Stimulated activated CD8-positive, alpha-beta memory T cell treated with anti-CD3 and anti-CD28 coated beads, Interleukin-7, amount 100 ng/mL, for 48 hours (primary cell): Measurements from ENCODE around the gene PACRG.

Source experiments
- DNase-seq, 2 donors: peaks; one replicate each; pipeline ENCODE4 v3.0.0-alpha.2; 2020; ENCODE audit warnings: low read depth in 1 of 2; ENCODE audit errors: extremely low read depth in 1 of 2

PACRG gene

GRCh38 chr6:163123098-163123497 lies 395.3 kb downstream of the PACRG start:
- DNase-seq = no peak

- DNase-seq = no peak
These were observed 399.0 kb downstream of the PACRG start for GRCh38 chr6:163126741-163127140.

DNA sequence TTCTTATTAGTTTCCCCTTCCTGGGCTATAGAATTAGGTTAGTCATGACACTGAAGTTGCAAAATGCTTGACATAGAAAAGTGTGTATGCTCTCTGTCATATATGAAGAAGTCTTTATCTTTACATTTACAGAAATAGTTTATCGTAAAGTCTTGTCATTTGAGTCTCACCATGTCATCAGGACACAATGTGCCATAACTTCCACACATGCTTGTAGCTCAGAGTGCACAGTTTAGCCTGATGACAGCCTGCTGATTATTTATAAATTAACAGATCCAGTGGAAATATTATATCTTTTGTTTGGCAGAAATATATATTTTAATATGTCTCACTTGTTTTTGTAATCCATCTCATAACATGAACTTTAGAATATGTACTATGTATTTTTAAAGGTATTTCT lies 399.8 kb downstream of the PACRG start:
- DNase-seq = no peak

- no peak for DNase-seq
These were observed 400.6 kb downstream of the PACRG start for GRCh38 chr6:163128324-163128723.

- no peak for DNase-seq
These were observed 404.4 kb downstream of the PACRG start for GRCh38 chr6:163132050-163132750.

DNA sequence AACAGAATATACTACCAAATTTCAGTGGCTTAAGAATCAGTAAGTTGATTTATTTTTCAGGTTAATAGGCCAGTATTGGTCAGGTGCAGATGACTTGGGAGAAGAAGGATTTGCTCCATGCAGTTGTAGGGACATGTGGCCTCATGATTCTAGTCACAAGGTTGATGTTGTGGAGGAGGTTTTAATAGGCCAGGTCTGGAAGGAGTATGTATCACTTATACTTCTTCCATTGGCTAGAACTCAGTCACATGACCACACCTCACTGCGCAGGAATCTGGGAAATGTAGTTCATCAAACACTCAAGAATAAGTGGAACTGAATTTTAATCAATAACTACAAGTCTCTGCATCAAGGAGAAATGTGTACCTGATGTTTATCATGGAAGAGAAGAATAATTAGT lies 405.2 kb downstream of the PACRG start:
- DNase-seq = no peak

DNA sequence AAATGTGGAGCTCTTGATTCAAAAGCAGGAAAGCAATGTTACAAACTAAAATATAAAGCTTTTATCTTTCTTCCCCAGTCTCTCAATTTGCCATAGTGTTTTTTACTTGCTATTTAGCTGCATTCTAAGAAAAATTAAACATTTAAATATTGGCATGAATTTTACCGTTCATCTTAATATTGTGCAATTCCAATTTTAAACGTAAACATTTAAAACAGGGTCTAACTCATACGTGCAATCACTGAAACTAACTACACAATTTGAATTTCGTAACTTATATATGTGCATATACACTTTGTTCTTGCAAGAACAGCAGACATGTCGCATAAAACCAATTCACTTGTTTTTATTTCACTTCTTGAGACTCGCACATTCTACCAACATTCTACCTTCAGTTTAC lies 405.9 kb downstream of the PACRG start:
- DNase-seq = no peak

GRCh38 chr6:163136681-163137397 lies 409.1 kb downstream of the PACRG start:
- DNase-seq = no peak

- DNase-seq = no peak
These were observed 409.7 kb downstream of the PACRG start for GRCh38 chr6:163137398-163137881.

DNA sequence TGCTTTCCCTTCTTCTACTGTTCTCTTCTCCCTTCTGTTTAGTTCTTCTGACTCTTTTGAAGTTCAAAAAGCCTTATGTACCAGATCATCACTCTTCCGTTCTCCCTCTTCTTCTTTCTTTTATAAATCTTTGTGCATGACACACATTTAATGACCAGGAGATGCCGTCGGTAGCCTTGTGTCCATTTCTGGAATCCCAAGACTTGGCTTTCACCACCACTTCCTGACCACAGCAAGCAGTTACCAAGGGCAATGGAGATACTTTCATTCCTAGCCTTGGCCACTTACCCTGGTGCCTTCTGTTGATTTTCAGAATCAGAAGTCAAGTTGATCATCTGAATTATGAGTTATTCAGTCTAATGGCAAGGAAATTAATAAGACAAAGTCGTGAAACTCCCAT lies 418.3 kb downstream of the PACRG start:
- DNase-seq = no peak

DNA sequence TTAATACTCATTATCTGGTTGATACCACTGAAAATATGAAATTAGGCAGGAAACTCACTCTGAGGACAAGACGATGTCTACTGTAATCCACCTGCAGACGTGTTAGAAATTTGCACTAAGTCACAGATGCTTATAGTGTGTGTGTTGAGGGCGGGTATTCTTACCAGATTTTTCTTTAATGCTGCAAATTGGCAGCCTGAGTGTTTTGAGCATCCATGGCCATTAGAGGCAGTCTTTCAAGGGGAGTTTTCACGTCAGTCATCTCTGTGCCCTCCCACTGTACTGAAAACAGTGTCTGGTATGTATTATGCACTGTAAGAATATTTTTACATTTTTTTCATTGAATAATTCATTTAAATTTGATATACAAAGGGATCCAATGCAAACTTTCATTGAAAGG lies 420.2 kb downstream of the PACRG start:
- no peak for DNase-seq

DNA sequence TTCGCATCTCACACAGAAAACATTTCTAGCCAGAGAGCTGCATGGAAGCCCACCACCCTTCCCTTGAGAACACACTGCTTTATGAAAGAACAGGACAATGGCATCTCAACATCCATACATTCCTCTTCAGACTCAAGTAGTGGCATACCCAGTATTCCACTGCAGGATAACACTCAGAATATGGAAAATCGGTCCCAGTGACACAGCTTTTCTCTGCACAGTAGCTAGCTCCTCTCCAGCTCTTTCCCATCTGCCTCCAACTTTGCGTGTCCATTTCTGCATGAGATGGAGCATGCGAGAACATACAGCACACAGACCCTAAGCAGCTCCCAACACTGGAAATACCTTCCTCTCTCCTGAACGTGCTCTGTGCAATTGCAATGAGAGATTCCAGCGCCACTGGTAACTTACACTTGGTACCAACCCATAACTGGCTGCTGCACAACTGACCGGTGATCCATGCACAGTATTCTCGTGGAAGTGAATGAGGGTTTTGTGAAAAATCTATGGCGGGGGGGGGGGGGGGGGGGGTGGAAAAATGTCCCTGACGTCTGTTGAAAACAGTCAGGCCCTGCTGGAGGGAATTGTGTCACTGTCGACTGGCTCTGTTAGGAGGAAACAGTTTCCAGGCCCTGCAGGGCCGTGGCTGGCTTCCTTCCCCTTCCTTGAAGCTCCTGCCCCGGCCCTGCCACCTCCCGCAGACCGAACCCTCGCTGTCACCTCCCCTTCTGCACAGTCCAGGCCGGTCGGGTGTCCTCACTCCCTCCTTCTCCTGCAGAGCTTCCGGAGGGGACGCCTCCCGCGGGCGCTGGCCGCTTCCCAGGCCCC lies 420.9 kb downstream of the PACRG start:
- no peak for DNase-seq

- DNase-seq = no peak
These were observed 421.6 kb downstream of the PACRG start for GRCh38 chr6:163149279-163149848.

DNA sequence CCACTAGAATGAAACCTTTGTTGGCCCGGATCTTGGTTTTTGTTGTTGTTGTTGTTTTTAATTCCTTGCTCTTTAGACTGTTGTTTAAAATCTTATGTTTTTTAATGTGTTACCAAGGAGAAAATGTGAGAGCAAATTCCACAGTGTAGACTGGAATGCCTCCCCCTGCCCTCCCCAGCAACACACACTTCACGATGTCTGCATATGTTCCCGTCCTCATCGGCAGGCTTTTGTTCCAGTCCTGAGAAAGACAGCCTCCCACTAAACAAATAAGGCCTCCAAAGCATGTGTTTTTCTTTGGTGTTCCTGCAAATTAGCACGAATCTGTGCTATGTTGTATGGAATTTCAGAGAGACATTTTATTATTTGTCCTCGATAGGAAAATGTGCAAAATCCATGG lies 423.4 kb downstream of the PACRG start:
- DNase-seq = no peak

DNA sequence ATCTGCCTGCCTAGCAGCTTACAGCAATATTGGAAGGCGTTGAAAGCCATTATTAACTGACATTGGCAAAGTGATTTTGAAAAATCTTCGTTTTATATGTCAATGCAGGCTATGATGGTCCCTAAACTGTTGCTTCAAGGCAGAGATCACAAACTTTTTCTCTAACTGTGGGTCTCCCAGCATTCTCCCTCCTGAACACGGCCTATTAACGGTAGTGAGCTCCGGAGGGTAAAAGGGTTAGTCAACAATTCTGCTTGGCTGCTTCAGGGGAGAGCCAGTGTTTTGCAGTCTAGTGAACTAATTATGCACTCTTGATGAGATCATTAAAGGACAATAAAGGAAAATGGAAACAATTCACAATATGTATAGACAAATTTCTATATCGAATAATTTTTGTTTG lies 424.9 kb downstream of the PACRG start:
- no peak for DNase-seq

GRCh38 chr6:163159110-163159509 lies 431.3 kb downstream of the PACRG start:
- no peak for DNase-seq

- DNase-seq = no peak
These were observed 431.9 kb downstream of the PACRG start for GRCh38 chr6:163159689-163160088.

DNA sequence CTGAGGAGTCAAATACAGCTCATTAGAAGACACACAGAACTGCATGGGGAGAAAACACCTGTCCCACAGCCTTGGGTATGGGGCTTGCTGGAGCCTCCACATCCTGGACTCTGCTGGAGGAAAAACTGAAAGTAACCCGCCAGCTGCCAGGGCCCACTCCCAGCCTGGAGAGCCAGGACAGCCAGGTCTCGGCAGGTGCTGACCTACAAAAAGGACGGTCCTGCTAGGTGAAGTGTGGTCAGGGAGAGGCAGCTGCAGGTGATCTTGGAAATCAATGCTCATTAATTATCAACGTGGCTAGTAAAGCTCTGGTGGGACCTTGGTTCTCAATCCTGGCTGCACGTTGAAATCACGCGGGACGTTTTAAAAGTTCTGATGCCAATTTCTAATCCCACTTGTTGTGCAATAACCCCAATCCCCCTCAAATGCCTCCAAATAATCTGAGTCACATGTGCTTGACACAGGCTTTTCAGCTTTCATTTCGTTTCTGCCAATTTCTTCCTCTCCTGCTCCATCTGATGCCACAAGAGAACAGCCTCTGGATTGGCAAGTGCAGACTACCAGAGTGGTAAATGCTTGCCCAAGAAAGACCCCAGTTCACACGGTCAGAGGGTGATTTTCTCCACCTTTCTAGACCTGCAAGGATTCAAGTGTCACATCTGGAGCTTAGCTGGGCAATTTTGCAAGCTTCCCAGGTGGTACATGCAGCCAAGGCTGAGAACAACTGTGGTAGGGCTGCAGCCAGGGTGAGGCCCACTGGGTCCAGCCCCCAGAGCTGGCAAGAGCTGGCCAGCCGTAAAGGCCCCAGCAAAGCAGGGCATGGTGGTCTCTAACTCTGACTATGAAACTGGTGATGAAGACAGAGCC lies 434.5 kb downstream of the PACRG start:
- DNase-seq = no peak

GRCh38 chr6:163162874-163163213 lies 435.1 kb downstream of the PACRG start:
- DNase-seq = no peak

DNA sequence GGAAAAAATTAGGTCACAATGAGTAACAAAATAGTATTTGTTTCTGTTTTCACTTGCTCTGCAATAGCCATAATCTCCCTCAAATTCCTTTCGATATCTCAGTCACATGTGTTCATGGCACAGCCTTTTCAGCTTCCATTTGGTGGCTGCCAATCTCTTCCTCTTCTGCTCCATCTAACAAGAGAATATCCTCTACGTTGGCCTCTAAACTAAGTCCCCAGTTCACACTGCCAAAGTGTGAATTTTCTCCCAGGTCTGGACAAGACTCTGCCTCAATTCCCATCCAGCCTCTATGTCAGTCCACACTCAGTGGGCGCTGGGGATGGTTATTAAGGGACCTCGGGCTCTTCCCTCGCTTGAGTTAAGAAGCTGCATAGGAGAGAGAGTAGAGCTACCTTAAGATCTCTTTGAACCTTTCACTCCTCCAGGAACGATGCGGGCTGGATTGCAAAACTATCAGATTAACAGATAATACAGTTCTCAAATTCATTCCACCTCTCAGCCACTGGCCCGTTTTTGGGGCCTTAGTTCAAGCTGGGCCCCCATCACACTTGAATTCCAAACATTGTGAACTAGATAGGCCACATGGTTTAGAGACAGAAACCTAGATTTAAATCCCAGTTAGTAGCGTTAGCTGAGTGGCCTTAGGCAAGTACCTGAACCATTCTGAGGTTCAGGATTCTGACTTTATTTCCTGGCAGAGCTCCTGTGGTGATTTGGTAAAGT lies 436.6 kb downstream of the PACRG start:
- DNase-seq = no peak
